Measurements from ENCODE around the gene ADAMTS10. TPM values are rescaled to one million over a fixed set of nuclear protein-coding genes. Genes with fewer than 3 reads are reported as not detected.

The ADAMTS10 gene
- total and polyA plus RNA-seq, 2 of the 13 experiments (the other 11 are each of a cell fraction or from before 2014, with no cell fraction given): 0.49 to 1.7 TPM

DNA sequence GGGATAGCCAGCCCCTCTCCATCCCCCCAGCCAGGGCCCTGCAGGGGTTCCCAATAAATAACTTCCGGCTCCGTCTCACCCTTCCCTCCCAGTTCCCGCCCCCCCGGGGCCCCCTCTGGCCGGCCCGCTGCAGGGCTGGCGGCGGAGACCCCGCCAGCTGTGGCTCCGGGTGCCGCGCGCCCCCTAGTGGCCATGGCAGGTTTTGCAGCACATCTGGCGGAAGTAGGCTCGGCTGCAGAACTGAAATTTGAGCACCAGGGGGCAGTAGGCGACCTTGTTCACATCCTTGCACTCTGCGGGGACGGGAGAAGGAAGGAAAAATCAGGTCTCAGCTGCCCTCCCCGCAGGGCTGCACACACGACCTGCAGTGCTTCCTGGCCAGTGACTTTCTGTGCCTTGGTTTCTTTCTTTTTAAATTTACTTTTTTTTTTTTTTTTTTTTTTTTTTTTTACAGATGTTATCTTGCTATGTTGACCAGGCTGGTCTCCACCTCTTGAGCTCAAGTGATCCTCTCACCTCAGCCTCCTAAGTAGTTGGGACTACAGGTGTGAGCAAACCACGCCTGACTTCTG is 29.7 kb downstream of the ADAMTS10 start (continued):
- TF ChIP-seq, protein P1, sequence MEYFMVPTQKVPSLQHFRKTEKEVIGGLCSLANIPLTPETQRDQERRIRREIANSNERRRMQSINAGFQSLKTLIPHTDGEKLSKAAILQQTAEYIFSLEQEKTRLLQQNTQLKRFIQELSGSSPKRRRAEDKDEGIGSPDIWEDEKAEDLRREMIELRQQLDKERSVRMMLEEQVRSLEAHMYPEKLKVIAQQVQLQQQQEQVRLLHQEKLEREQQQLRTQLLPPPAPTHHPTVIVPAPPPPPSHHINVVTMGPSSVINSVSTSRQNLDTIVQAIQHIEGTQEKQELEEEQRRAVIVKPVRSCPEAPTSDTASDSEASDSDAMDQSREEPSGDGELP (IDR thresholded peaks at IDR 0.05; ENCODE audit: borderline replicate concordance, low read depth): peak; percentile 83; the same call in 1 of the 2 replicates
- TF ChIP-seq ZNF12 (CRISPR knock-in tag; IDR thresholded peaks at IDR 0.05): no peak
- TF ChIP-seq, protein P2, sequence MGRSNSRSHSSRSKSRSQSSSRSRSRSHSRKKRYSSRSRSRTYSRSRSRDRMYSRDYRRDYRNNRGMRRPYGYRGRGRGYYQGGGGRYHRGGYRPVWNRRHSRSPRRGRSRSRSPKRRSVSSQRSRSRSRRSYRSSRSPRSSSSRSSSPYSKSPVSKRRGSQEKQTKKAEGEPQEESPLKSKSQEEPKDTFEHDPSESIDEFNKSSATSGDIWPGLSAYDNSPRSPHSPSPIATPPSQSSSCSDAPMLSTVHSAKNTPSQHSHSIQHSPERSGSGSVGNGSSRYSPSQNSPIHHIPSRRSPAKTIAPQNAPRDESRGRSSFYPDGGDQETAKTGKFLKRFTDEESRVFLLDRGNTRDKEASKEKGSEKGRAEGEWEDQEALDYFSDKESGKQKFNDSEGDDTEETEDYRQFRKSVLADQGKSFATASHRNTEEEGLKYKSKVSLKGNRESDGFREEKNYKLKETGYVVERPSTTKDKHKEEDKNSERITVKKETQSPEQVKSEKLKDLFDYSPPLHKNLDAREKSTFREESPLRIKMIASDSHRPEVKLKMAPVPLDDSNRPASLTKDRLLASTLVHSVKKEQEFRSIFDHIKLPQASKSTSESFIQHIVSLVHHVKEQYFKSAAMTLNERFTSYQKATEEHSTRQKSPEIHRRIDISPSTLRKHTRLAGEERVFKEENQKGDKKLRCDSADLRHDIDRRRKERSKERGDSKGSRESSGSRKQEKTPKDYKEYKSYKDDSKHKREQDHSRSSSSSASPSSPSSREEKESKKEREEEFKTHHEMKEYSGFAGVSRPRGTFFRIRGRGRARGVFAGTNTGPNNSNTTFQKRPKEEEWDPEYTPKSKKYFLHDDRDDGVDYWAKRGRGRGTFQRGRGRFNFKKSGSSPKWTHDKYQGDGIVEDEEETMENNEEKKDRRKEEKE (IDR thresholded peaks at IDR 0.05): no peak
- no peak for TF ChIP-seq MED8 (CRISPR knock-in tag; IDR thresholded peaks at IDR 0.05; ENCODE audit: insufficient replicate concordance)
- TF ChIP-seq ZNF333 (CRISPR knock-in tag; IDR thresholded peaks at IDR 0.05; ENCODE audit: borderline replicate concordance): no peak
- TF ChIP-seq KLF9 (CRISPR knock-in tag; IDR thresholded peaks at IDR 0.05; ENCODE audit: low read depth): no peak
- no peak for TF ChIP-seq ZSCAN12 (CRISPR knock-in tag; IDR thresholded peaks at IDR 0.05)
- TF ChIP-seq ZC3H4 (CRISPR knock-in tag; IDR thresholded peaks at IDR 0.05; ENCODE audit: borderline replicate concordance): no peak
- no peak for TF ChIP-seq SPEN (CRISPR knock-in tag; IDR thresholded peaks at IDR 0.05; ENCODE audit: low read depth)
- TF ChIP-seq, protein P3, sequence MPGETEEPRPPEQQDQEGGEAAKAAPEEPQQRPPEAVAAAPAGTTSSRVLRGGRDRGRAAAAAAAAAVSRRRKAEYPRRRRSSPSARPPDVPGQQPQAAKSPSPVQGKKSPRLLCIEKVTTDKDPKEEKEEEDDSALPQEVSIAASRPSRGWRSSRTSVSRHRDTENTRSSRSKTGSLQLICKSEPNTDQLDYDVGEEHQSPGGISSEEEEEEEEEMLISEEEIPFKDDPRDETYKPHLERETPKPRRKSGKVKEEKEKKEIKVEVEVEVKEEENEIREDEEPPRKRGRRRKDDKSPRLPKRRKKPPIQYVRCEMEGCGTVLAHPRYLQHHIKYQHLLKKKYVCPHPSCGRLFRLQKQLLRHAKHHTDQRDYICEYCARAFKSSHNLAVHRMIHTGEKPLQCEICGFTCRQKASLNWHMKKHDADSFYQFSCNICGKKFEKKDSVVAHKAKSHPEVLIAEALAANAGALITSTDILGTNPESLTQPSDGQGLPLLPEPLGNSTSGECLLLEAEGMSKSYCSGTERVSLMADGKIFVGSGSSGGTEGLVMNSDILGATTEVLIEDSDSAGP (CRISPR knock-in tag; IDR thresholded peaks at IDR 0.05; ENCODE audit: borderline replicate concordance): no peak; the same call in 1 of the 2 replicates
- no peak for TF ChIP-seq HNRNPL (IDR thresholded peaks at IDR 0.05; ENCODE audit: low read depth, low read length)
- no peak for TF ChIP-seq ZNF569 (CRISPR knock-in tag; IDR thresholded peaks at IDR 0.05; ENCODE audit: borderline replicate concordance)
- TF ChIP-seq, protein P4, sequence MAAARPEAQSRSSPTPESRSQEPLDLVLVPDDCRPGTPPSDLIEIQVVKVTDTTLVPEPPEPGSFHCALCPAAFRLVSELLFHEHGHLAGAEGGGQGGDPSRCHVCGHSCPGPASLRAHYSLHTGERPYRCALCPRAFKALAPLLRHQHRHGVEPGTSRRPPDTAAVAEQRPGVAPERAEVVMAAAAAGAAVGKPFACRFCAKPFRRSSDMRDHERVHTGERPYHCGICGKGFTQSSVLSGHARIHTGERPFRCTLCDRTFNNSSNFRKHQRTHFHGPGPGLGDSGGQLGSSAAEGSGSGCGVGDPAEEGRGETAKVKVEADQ (CRISPR knock-in tag; IDR thresholded peaks at IDR 0.05; ENCODE audit: borderline replicate concordance): no peak
- TF ChIP-seq ZNF446 (CRISPR knock-in tag; IDR thresholded peaks at IDR 0.05): no peak
- no peak for TF ChIP-seq SUZ12 (IDR thresholded peaks at IDR 0.05; ENCODE audit: low read depth, low read length)
- peak; percentile 90 for TF ChIP-seq STAG1 (CRISPR knock-in tag; IDR thresholded peaks at IDR 0.05)
- no peak for TF ChIP-seq ZNF782 (CRISPR knock-in tag; IDR thresholded peaks at IDR 0.05; ENCODE audit: borderline replicate concordance)
- TF ChIP-seq ZKSCAN1 (IDR thresholded peaks at IDR 0.05; ENCODE audit: low read length): no peak
- TF ChIP-seq ZNF660 (CRISPR knock-in tag; IDR thresholded peaks at IDR 0.05; ENCODE audit: borderline replicate concordance, low read depth): no peak
- TF ChIP-seq MAFF (IDR thresholded peaks at IDR 0.05; ENCODE audit: low read depth, low read length): no peak
- TF ChIP-seq, protein P5, sequence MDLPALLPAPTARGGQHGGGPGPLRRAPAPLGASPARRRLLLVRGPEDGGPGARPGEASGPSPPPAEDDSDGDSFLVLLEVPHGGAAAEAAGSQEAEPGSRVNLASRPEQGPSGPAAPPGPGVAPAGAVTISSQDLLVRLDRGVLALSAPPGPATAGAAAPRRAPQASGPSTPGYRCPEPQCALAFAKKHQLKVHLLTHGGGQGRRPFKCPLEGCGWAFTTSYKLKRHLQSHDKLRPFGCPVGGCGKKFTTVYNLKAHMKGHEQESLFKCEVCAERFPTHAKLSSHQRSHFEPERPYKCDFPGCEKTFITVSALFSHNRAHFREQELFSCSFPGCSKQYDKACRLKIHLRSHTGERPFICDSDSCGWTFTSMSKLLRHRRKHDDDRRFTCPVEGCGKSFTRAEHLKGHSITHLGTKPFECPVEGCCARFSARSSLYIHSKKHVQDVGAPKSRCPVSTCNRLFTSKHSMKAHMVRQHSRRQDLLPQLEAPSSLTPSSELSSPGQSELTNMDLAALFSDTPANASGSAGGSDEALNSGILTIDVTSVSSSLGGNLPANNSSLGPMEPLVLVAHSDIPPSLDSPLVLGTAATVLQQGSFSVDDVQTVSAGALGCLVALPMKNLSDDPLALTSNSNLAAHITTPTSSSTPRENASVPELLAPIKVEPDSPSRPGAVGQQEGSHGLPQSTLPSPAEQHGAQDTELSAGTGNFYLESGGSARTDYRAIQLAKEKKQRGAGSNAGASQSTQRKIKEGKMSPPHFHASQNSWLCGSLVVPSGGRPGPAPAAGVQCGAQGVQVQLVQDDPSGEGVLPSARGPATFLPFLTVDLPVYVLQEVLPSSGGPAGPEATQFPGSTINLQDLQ (CRISPR knock-in tag; IDR thresholded peaks at IDR 0.05): no peak
- no peak for TF ChIP-seq ZNF44 (CRISPR knock-in tag; IDR thresholded peaks at IDR 0.05)
- TF ChIP-seq DMAP1 (CRISPR knock-in tag; IDR thresholded peaks at IDR 0.05): no peak

Measured in HepG2 (cell line).